H1 (cell line): ENCODE data around the gene SNED1. TPM values are rescaled to one million over a fixed set of nuclear protein-coding genes. Genes with fewer than 3 reads are reported as not detected.

ENCODE experiments used
- CHD2 ChIP-seq: IDR thresholded peaks from 2 replicates; pipeline ENCODE4 v1.6.1; 2012; ENCODE audit warnings: low read length, improper control_type of control experiment
- EP300 ChIP-seq, 2 experiments: IDR thresholded peaks; 1 replicate in 1 of 2; 2 replicates in 1 of 2; pipeline ENCODE4 v1.6.1; 2011 to 2012; ENCODE audit warnings: low read depth in 2 of 2, low read length in 2 of 2, mild to moderate bottlenecking in 2 of 2, borderline replicate concordance in 1 of 2, inconsistent platforms in 1 of 2, moderate library complexity in 1 of 2
- JUND ChIP-seq: IDR thresholded peaks from 2 replicates; pipeline ENCODE4 v1.6.1; 2011; ENCODE audit warnings: mild to moderate bottlenecking, improper control_type of control experiment, low read length
- MAX ChIP-seq: IDR thresholded peaks from 2 replicates; pipeline ENCODE4 v1.6.1; 2012; ENCODE audit warnings: inconsistent platforms
- TCF12 ChIP-seq: IDR thresholded peaks from 2 replicates; pipeline ENCODE4 v1.6.1; 2011; ENCODE audit warnings: low read depth, mild to moderate bottlenecking, low read length
- polyA plus RNA-seq, 7 experiments: library from polyadenylated mRNA; depleted of rRNA in 3 of 7; stranded (reverse) in 5 of 7; unstranded in 2 of 7; fragments of >200 nt in 5 of 7; fragments of 200-250 nt in 2 of 7; gene quantifications; 1 replicate in 5 of 7; 2 replicates in 1 of 7; 4 replicates in 1 of 7; pipeline versions ENCODE4 v1.2.1 to v1.2.3, GENCODE V29; 2011 to 2013; ENCODE audit warnings: missing spikeins in 2 of 7, mixed read lengths in 2 of 7
- total RNA-seq: library from RNA; stranded (reverse); fragmentation: NEBNext Ultra II Directional; extraction: Animal tissue kit (Norgen Biotek cat#: 25700); gene quantifications from 2 replicates; pipeline ENCODE4 v1.2.1, GENCODE V29; 2021

The SNED1 gene
- total and polyA plus RNA-seq, 2 of the 8 experiments (the other 6 are each of a cell fraction or from before 2014, with no cell fraction given), result 1.9 TPM

GRCh38 chr2:241006412-241006811 is 8.0 kb downstream of the SNED1 start (continued):
- no peak for TF ChIP-seq MAX
- TF ChIP-seq EP300 (IDR thresholded peaks at IDR 0.05; ENCODE audit: borderline replicate concordance in 1 of 2, low read depth in 2 of 2, low read length in 2 of 2), result no peak
- no peak for TF ChIP-seq JUND
- TF ChIP-seq CHD2, result no peak
- no peak for TF ChIP-seq TCF12
